HL-60 (cell line): ENCODE measurements around the gene SLC33A1.
A peak's percentile ranks its signal among the peaks of the same experiment; 100 is the strongest.

Source experiments
- DNase-seq, 2 experiments: peaks; one replicate each; pipeline ENCODE4 v3.0.0-alpha.2; 2010 to 2020; ENCODE audit warnings: low read depth in 1 of 2, low spot score in 1 of 2
- H3K27ac ChIP-seq: fragments of 250-450 bp; sonication (Bioruptor Pico); replicated peaks from 2 replicates; pipeline ENCODE4 v1.5.1; 2020; ENCODE audit warnings: mild to moderate bottlenecking, moderate library complexity
- H3K27me3 ChIP-seq: fragments of 250-450 bp; sonication (Bioruptor Pico); 2 replicates; pipeline ENCODE4 v1.5.1; 2021; ENCODE audit warnings: mild to moderate bottlenecking, moderate library complexity; ENCODE audit not compliant: insufficient read depth, poor library complexity, severe bottlenecking
- H3K4me3 ChIP-seq: replicated peaks from 2 replicates; pipeline ENCODE4 v1.5.1; 2011; ENCODE audit warnings: mild to moderate bottlenecking, control low read depth, low read length; ENCODE audit not compliant: insufficient read depth
- CTCF ChIP-seq: IDR thresholded peaks from one replicate; pipeline ENCODE4 v1.5.1; 2011; ENCODE audit warnings: low read length, control low read depth, inconsistent platforms; ENCODE audit not compliant: insufficient read depth
- GABPA ChIP-seq: IDR thresholded peaks from 2 replicates; pipeline ENCODE4 v1.6.1; 2012; ENCODE audit warnings: low read depth
- POLR2AphosphoS5 ChIP-seq: IDR thresholded peaks from 2 replicates; pipeline ENCODE4 v1.6.1; 2012; ENCODE audit warnings: low read depth
- REST ChIP-seq: IDR thresholded peaks from 2 replicates; pipeline ENCODE4 v1.6.1; 2012; ENCODE audit warnings: low read depth; ENCODE audit not compliant: insufficient replicate concordance
- SPI1 ChIP-seq: IDR thresholded peaks from 2 replicates; pipeline ENCODE4 v1.6.1; 2012; ENCODE audit warnings: low read depth, mild to moderate bottlenecking, borderline replicate concordance

The SLC33A1 gene

GRCh38 chr3:155805802-155806618 lies 48.2 kb downstream of the SLC33A1 start, which contains the start of gene C3orf33:
C3orf33 (minus strand) TSS chr3:155806278; CDS start chr3:155806252, 26 bp downstream.
- Histone ChIP-seq H3K27ac (peak within 1 kb of the TSS; percentile 80), H3K4me3 (peak within 1 kb of the TSS; percentile 87), H3K27me3 (no peaks in the 10 kb centered on the region)
- DNase-seq = peak; percentile 49 to 64
- peak; percentile 60 for TF ChIP-seq POLR2AphosphoS5
- TF ChIP-seq SPI1 = no peak; the same call in 1 of the 2 replicates
- TF ChIP-seq CTCF = peak; percentile 41
- TF ChIP-seq GABPA = no peak
- TF ChIP-seq REST = peak; percentile 21

- H3K27me3 ChIP-seq = no peaks in the 10 kb centered on the region
- peak overlapping the region; percentile 87 for H3K4me3 ChIP-seq
- DNase-seq = peak; percentile 12 to 38
- TF ChIP-seq CTCF (no peak), GABPA (no peak), POLR2AphosphoS5 (no peak), REST (no peak), SPI1 (no peak)
- H3K27ac ChIP-seq = peak overlapping the region; percentile 80
Observed at GRCh38 chr3:155805204-155805801, 48.9 kb downstream of the SLC33A1 start.

DNA sequence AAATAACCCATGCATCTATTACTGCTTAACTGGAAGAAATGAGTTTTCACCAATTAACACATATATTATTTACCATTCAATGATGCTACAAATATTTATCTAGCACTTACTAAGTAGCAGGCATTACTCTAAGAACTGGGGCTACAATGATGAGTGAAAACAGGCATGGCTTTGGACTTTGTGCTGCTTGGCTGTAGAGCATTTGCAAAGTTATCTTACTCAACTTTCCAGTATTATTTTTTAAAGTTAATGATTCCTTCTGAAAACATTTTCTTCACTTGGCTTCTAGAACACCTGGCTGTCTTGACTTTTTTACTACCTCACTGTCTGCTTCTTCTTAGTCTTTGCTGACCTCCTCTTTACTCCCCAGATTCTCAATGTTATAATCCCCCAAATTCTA lies 49.9 kb downstream of the SLC33A1 start:
- no peak for DNase-seq
- no peak overlapping the region for H3K27ac ChIP-seq
- TF ChIP-seq POLR2AphosphoS5 = no peak
- no peak for TF ChIP-seq SPI1
- no peak for TF ChIP-seq GABPA
- TF ChIP-seq CTCF = no peak
- TF ChIP-seq REST = no peak
- H3K4me3 ChIP-seq = no peak overlapping the region
- H3K27me3 ChIP-seq = no peaks in the 10 kb centered on the region
